GM21515 (cell line): ENCODE measurements around the gene CCDC61.

Source experiments
- ATAC-seq: cut with Tn5 transposase; IDR thresholded peaks from one replicate; pipeline ENCODE4 v1.9.1; 2021; ENCODE audit not compliant: unreplicated experiment

CCDC61 gene

DNA sequence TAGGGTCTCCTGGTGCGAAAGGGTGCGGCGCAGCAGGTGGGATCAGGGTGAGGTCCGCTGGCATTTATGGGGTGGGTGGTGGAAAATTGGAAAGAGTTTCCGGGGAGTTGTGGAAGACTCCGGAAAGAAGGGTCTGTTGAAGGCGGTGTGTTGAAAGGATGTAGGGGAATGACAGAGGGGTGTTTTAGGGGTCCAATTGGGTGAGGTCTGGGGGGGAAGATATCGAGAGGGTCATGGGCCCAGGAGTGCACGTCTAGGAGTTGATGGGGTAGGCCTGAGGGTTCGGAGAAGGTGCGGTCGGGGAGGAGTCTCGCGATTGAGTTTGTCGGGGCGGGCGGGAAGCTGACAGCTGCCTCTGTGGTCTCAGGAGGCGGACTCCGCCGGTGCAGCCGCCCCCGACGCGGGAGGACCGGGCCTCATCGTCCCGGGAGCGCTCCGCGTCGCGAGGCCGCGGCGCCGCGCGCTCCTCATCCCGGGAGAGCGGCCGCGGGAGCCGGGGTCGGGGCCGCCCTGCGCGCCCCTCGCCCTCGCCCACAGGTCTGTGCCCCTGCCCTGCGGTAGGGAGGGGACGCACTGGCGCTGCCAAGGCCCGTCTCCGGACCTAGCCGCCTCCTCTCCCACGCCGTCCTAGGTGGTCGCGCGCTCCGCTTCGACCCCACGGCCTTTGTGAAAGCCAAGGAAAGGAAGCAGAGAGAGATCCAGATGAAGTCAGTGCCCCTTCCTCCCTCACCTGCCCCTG lies 20.6 kb downstream of the CCDC61 start:
- no peak for ATAC-seq

DNA sequence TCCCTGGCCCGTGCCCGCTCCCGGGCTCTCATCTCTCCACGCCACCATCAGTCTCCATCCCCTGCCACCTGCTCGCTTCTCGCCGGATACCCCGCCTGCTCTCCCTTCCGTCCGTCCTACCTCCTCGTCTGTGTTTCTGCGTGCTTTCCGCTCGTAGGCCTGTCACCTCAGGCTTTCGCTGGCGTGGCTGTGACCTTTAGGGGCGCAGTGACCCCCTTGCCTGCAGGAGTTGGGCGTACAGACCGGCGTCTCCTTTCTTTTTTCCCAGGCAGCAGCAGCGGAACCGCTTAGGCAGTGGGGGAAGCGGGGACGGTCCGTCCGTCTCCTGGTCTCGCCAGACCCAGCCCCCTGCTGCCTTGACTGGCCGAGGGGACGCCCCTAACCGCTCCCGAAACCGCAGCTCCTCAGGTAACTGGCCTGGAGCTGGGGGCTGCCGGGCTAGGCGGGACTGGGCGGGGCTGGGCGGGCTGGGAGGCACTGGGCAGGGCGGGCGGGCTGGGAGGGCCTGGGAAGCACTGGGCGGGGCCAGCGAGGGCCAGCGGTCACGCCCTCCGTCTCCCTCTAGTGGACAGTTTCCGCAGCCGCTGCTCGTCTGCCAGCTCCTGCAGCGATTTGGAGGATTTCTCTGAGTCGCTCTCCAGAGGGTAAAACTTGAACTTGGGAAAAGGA lies 21.3 kb downstream of the CCDC61 start:
- no peak for ATAC-seq

DNA sequence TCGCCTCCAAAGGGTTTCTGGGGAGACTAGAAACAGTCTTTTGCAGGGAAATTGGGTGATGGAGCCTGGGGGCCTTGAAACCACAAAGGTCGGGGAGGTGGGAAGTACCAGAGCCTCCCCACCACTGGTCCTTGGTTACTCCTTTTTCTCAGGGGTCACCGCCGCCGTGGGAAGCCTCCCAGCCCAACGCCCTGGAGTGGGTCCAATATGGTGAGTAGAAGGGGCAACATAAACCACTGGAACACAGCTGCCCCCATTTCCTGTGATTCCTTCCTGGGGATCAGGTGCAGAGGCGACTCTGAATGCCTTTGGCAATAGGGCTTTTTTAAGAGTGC lies 21.8 kb downstream of the CCDC61 start:
- no peak for ATAC-seq

DNA sequence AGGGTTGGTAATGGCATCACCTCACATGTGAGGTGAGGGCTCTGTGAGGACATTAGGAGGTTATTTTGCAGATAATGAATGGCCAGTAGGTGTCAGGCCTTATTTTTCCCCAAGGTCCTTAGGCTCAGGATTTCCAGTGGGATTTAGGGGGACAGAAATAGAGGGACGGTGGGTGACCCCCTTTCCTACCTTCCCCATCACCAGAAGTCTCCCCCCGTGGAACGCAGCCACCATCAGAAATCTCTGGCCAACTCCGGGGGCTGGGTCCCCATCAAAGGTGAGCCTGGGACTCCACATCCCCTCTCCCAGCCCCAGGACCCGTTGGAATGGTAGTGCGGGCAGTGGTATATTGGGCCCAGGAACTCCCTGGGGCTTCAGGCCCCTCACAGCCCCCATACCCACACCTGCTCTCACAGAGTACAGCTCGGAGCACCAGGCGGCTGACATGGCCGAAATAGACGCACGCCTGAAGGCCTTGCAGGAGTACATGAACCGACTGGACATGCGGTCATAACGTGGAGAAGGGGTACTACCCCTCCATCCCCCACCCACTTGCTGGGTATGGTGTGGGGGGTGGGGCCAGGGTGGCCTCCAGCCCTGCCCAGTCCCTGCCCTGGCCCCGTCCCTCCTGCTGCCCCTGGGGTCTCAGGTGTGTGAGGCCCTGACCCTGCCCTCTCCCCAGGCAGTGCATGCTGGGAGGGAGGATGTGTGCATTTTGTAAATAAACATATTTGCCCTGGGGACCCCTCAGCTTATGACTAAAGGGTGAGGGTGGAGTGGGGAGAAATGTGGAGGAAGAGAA lies 22.8 kb downstream of the CCDC61 start:
- ATAC-seq, result no peak

DNA sequence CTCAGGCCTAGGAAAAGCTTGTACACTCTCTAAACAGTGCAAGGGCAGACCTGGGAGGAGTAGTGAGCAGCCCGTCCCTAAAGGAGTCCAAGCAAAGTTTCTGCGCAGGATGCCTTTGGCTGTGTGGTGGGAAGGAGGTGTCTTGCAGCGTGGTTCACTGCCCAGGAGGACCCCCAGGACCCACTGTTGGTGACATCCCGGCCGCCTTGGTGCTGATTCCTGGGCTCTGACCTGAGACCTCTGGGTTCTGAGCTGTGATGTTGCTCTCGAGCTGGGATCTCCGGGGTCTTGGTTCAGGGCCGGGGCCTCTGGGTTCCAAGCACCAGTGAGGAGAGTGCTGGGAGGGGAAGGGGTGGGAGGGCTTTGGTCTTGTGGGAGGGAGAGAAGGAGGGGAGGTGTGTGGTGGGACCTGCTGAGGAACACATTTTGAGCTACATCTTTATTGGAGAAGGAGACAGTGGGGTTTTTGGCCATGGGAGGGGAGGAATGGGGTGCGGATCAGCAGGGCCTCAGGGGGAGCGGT lies 23.5 kb downstream of the CCDC61 start:
- no peak for ATAC-seq

DNA sequence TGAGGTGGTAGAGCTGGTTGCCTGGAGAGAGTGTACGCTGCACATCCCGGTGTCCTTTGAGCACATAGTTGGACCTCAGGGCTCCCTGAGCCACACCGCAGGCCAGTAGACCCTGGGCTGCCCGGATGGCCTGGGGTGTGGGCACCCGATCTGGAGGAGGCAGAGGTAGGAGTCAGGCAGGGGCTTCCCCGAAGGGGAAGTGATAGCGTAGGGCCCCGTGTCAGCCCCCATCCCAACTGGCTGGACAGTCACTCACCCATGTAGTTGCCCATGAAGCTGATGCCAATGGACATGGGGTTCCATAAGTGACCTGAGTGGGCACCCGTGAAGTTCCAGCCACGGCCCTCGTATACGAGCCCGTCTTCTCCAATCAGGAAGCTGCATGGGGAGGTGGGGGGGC lies 24.0 kb downstream of the CCDC61 start:
- ATAC-seq, result no peak

DNA sequence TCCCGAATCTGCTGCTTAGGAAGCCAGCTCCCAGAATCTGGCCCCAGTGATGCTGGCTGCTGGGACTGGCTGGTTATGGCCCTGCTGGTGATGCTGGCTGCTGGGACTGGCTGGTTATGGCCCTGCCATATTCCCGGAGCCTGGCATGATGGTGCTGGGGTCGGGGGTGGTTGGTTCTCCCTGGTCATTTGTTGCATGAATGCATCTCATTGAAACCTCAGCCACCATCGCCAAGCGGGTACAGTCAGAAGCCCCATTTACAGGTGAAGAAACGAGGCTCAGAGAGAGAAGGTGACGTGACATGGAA lies 25.5 kb downstream of the CCDC61 start:
- ATAC-seq, result no peak

DNA sequence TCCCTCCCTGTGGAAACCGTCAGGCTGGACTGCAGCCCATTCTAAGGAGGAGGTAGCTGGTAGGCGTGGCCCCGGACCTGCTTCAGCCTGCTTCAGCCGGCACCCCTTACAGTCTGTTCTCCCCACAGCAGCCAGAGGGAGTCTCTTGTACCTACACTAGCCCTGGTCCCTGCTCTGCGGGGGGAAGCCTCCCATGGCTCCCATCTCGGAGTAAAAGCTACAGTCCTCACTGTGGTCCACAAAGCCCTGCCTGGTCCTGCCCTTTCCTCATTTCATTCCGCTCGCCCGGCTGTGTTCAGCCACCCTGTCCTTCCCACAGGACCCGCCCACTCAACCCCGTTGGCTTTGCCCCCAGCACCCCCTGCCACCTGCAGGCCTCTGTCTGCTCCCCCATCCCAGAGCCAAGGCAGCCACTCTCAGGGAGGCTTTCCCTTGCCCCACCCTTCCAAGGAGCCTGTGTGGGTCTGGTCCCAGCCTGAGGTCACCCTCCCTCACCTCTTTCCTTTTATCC lies 26.3 kb downstream of the CCDC61 start:
- no peak for ATAC-seq

DNA sequence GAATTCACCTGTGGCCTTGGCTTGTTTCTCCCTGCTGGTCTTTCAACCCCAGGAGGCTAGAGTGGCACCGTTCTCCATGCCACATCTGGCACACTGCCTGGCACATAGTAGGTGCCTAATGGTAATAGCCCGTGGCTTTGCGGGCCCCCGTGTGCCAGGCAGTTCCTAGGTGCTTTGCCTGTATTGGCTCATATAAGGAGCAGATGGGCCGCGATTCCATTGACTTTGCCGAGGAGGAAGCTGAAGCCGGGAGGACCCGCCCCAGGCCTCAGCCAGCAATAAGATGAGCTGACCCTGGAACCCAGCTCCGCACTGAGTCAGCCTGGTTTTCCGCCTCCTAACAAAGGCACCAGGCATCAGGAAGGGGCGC lies 26.8 kb downstream of the CCDC61 start:
- no peak for ATAC-seq

DNA sequence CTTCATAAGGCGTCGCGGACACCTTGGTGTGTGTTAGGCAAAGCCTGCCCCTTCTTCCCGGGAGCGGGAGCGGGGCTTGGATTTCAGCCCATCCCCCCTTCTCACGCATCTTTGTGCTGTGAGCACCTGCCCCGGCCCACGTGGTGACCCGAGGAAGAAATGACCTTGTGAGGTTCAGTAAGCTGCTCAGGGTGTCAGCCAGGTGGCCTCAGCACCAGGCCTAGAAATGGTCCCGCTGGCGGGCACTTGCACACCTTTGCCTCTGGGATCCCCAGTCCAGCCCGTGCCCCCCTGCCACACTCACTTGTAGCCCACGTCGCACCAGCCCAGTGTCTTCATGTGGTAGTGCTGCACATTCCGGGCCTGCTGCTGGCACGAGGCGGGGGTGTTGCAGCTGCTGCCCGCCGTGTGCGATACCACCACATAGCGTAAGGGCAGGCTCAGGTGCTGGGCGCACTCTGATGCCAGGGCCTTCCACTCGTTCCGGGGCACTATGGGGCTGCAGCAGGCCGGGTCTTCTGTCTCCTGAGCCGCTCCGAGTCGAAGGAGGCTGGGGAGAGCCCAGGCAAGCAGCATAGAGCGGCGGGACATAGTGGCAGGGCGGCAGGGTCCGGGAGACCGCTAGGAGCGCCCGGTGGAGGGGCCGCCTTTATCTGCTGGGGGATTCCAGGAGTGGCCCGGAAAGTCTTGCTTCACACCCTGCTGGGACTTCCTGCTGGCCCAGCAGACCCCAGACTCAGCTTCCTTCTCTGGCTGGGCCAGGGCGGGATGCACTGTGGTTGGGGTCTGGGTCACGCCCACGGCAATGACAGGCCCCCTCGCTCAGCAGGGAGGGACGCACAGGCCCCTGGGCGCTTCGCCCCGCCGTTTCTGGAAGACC lies 27.4 kb downstream of the CCDC61 start, which contains the start of gene PGLYRP1:
Gene PGLYRP1 (minus strand): TSS at position 623 of the 880 bp plus-strand sequence. CDS start 32 bp downstream, at position 591.
- ATAC-seq, result no peak

DNA sequence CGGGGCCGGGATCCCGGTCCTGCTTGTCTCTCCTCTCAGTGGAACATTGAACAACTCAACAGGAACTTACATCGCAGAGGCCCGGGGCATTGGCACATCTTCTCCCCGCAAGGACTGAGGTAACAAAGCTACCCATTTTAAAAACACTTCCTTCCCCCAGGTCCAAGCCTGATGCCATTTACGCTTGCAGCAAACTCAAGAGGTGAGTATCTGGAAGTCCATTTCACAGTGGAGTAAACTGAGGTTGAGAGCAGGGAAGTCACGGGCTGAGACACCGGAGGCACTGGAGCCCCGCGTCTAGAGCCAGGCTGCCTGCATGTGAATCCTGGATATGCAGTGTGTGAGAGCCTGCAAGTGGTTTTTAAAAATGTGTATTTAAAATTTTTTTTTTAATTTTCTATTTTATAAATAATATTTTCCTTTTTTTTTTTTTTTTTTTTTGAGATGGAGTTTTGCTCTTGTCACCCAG lies 28.1 kb downstream of the CCDC61 start:
- ATAC-seq, result no peak

DNA sequence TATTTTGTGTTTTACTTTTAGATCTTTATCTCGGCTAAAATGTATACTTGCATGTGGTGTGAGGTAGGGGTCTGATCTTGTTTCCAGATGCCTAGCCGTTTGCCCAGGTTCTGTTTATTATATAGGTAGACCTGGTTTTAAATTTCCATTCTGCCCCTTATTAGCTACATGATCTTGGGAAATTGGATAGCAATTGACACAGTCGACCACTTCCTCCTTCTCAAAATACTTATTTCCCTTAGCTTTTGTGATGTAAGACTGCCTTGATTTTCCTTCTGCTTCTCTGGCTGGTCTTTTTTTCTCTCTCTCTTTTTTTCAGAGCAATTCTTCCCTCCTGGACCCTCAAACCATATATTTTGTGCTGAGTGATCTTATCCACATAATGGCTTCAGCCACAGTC lies 30.6 kb downstream of the CCDC61 start:
- no peak for ATAC-seq

DNA sequence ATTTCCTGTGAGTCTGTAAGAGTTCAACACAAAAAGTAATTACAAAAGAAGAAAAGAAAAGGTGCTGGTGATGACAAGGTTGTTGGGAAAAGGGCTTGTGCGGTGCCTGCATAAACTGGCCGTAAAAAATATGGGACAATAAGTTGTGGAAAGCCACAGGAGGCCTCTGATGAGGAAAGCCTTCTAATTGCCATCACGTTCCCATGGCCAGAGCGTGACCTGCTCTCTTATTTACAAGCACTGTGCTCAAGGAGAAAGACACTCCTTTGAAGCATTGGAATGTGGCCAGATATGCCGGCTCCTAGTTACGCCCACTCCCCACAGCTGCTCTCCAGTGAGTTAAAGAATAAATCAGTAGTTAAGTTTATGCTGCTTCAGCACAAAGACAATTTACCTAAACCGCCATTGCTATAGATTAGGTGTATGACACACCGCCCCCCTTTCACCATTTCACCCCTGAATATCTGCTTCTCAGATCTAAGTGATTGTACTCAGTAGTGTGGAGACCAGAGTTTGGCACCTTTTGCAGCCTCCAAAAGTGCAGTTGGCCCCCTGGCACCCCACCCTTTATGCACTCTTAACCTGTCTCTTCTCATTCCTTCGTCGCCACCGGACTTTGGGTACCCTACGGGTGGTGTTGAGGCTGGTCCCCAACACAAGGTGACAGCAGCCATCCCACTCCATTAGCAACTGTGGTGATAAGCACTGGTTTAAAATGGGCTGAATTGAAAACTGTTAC lies 35.7 kb downstream of the CCDC61 start:
- ATAC-seq, result no peak

DNA sequence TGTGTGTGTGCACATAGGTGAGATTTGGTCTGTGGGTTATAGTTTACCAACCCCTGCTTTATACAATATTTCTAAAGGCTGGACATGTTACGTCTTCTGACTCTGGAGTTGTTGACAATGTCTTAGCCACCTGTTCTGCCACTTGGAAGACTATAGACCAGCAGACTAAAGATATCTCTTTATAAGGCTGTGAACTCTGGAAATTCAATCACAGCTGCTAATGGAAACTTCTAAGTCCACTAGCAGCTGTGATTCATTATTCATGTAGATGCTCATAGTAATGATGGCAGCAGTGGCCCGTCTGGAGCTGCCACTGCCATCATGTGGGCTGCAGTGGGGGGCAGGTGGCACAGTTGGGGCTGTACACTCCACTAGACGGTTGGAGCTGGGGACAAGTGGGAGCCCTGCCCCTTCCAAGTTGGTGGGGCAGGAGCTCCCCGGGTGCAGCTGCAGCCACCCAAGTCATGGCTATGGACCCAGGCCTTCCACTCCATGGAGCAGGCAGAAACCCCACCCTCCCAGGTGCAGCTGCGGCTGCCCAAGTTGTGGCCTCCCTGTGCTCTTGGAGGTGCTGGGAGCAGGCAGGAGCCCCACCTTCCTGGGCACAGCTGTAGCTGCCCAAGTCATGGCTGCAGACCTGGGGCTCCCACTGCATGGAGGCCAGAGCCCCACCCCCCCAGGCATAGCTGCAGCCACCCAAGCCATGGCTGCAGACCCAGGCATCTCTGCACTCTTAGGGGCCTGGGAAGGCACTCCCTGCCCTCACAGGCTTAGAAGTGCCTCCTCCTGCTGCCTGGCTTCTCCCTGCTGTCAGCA lies 36.7 kb downstream of the CCDC61 start:
- ATAC-seq, result no peak

DNA sequence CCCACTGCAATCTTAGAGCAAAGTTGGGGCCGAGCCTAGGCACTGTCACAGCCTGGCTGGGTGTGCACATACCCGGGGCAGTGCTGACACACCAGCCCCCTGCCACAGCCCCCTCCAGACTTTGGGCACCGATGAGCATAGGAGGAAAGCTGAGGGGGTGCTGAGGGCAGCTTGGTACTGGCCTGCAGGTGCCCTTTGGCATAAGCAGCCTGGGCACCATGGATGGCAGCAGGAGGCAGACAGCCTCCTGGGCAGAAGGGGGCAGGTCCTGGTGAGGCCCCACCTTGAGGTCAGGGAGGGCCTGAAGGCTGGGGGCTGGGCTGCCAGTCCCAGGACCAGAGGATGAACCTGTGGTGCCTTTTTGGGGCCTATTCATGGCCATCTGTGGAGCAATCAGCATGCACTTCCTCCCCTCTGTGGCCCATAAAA lies 37.3 kb downstream of the CCDC61 start:
- ATAC-seq, result no peak

DNA sequence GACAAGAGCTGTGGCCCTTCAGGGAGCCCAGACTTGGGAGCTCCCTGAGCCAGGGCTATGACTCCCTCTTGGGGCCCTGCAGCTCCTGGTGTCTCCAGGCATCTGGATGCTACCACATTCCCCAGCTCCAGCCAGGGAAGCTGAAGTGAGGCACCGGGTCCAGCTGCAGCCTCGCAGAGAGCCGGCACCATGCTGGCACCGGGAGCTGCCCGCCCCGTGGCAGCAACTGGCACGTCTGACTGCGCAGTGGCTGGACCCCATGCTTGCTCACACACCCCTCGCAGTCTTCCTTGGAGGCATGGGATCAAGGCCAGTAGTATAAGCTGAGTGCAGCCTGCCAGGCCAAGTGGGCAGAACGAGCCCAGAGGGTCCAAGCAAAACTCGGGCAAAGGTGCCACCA lies 38.1 kb downstream of the CCDC61 start:
- ATAC-seq, result no peak

DNA sequence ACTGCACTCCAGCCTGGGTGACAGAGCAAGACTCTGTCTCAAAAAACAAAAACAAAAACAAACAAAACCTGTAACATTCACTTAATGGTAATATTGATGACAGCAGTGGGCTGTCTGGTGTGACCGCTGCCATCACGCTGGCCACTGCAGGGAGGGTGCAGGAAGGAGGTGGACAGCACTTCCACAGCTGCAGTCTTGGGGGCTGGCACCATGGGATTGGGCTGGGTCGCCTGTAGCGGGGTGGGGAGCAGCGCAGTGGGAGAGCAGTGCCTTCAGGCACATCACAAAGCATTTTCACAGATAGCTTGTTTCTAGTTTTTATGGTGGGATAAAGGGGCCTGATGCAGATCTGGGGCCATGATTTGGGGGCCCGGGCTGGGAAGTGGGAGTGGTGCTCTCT lies 40.3 kb downstream of the CCDC61 start:
- no peak for ATAC-seq

DNA sequence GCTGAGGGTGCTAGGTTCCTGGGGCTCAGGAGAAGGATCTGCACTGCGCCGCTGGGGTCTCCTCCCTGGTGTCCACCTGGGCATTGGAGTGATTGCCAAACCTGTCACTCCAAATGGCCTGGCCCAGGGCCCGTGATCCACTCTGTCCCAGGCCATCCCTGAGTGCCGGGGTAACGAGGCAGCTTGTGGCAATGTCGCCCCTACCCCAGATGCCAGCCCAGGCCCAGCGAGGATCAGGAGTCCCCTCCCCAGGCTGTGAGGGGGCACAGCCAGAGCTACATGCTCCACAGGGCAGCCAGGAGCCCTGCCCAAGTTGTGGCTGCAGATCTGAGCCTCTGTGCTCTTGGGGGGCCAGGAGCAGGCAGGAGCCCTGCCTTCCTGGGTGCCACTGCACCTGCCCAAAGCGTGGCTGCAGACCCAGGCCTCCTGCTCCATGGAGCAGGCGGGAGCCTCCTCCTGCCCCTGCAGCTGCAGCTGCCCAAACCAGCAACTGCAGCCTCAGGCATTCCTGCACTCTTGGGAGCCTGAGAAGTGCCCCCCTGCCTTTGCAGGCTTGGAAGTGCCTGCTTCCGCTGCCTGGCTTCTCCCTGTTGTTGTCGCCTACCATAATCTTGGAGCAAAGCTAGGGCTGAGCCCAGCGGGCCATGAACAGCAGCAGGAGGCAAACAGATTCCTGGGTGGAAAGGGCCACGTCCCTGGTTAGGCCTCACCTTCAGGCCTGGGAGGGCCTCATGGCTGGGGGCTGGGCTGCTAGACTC lies 40.9 kb downstream of the CCDC61 start:
- no peak for ATAC-seq
